Upper lobe of left lung (tissue), 4 donors: ENCODE results near the gene PRKCH.

Source experiments
- CTCF ChIP-seq, 6 experiments: fragments of 450-650 bp in 4 of 6; fragments of 200-600 bp in 2 of 6; sonication (generic) in 2 of 6; IDR thresholded peaks; one replicate each; pipeline ENCODE4 v1.5.1; 2016 to 2019; ENCODE audit warnings: antibody characterized with exemption in 6 of 6
- POLR2A ChIP-seq, 4 donors: fragments of 450-650 bp; IDR thresholded peaks; one replicate each; pipeline ENCODE4 v1.5.1; 2016 to 2017; ENCODE audit warnings: antibody characterized with exemption in 4 of 4, mild to moderate bottlenecking in 2 of 4

DNA sequence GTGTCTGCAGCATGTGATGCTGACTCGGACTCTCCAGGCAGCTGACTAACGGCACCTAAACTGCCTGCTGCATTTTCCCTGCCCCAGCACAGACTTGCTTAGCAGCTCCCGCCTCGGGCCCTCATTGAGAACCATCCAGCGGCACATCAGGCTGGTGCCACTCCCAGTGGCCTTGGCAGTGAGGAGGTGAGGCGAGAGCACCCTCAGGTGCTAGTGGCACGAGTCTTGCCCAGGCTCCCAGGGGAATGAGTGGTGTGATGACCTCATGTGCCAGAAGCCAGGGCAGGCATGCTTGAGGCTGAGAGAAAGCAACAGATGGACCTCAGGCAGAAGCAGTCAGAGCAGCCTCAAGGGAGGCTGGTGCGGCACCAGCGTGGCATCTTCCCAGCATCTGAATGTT, 60.2 kb downstream of the PRKCH start:
- TF ChIP-seq CTCF (IDR thresholded peaks at IDR 0.05) = no peak
- TF ChIP-seq POLR2A (IDR thresholded peaks at IDR 0.05) = no peak
